BE2C (cell line): ENCODE measurements around the gene KCNK2.
"Not testable (repeated sequence)": the region's sequence is repeated elsewhere in the genome, so short reads cannot be mapped to it uniquely, and the experiment has no call there.

ENCODE experiments used
- DNase-seq: peaks from one replicate; pipeline ENCODE4 v3.0.0-alpha.2; 2020
- H3K27me3 ChIP-seq: fragments of 250-450 bp; sonication (Bioruptor Pico); 2 replicates; pipeline ENCODE4 v1.5.1; 2020; ENCODE audit warnings: mild to moderate bottlenecking
- H3K36me3 ChIP-seq: fragments of 250-450 bp; sonication (Bioruptor Pico); 2 replicates; pipeline ENCODE4 v1.5.1; 2020; ENCODE audit warnings: mild to moderate bottlenecking
- H3K4me1 ChIP-seq: fragments of 250-450 bp; sonication (Bioruptor Pico); 2 replicates; pipeline ENCODE4 v1.5.1; 2020
- H3K4me3 ChIP-seq: 2 replicates; pipeline ENCODE4 v1.5.1; 2011; ENCODE audit warnings: low read depth, low read length
- H3K9me3 ChIP-seq: fragments of 250-450 bp; sonication (Bioruptor Pico); 2 replicates; pipeline ENCODE4 v1.5.1; 2020
- CTCF ChIP-seq: IDR thresholded peaks from 2 replicates; pipeline ENCODE4 v1.5.1; 2012; ENCODE audit warnings: mild to moderate bottlenecking, low read depth, low read length

Gene KCNK2

GRCh38 chr1:215151841-215152549 is 69.5 kb downstream of the KCNK2 start:
- Histone ChIP-seq H3K9me3 (no peaks in the 10 kb centered on the region), H3K4me1 (no peaks in the 10 kb centered on the region), H3K4me3 (no peak overlapping the region), H3K27me3 (no peaks in the 10 kb centered on the region), H3K36me3 (no peaks in the 10 kb centered on the region)
- no peak for TF ChIP-seq CTCF
- DNase-seq = no peak

- no peak for DNase-seq
- no peak for TF ChIP-seq CTCF
Measured at GRCh38 chr1:215156232-215156631, 73.7 kb downstream of the KCNK2 start.

GRCh38 chr1:215160351-215160750 is 77.8 kb downstream of the KCNK2 start:
- H3K4me3 ChIP-seq = no peak overlapping the region
- no peaks in the 10 kb centered on the region for H3K36me3 ChIP-seq
- TF ChIP-seq CTCF = no peak
- H3K27me3 ChIP-seq = no peaks in the 10 kb centered on the region
- no peaks in the 10 kb centered on the region for H3K9me3 ChIP-seq
- H3K4me1 ChIP-seq = no peaks in the 10 kb centered on the region
- DNase-seq = no peak

More at GRCh38 chr1:215156232-215156631, 73.7 kb downstream of the KCNK2 start:
- Histone ChIP-seq H3K4me3 (no peak overlapping the region), H3K9me3 (no peaks in the 10 kb centered on the region), H3K27me3 (no peaks in the 10 kb centered on the region), H3K4me1 (no peaks in the 10 kb centered on the region), H3K36me3 (no peaks in the 10 kb centered on the region)

GRCh38 chr1:215163144-215163543 is 80.6 kb downstream of the KCNK2 start:
- not testable (repeated sequence) for H3K4me3 ChIP-seq, H3K4me1 ChIP-seq, DNase-seq, H3K9me3 ChIP-seq, H3K36me3 ChIP-seq, H3K27me3 ChIP-seq

GRCh38 chr1:215166886-215167285 is 84.3 kb downstream of the KCNK2 start:
- H3K36me3 ChIP-seq = no peaks in the 10 kb centered on the region
- no peaks in the 10 kb centered on the region for H3K9me3 ChIP-seq
- no peak overlapping the region for H3K4me3 ChIP-seq
- H3K27me3 ChIP-seq = no peaks in the 10 kb centered on the region
- no peak for DNase-seq
- no peaks in the 10 kb centered on the region for H3K4me1 ChIP-seq
- TF ChIP-seq CTCF = no peak

GRCh38 chr1:215181518-215181917 is 99.0 kb downstream of the KCNK2 start:
- Histone ChIP-seq H3K4me1 (no peaks in the 10 kb centered on the region), H3K36me3 (no peaks in the 10 kb centered on the region), H3K4me3 (no peak overlapping the region), H3K27me3 (no peaks in the 10 kb centered on the region), H3K9me3 (no peaks in the 10 kb centered on the region)
- no peak for DNase-seq
- peak; percentile 34; the same call in 1 of the 2 replicates for TF ChIP-seq CTCF
